GM12873 (cell line): ENCODE results near the gene MED15.

Source experiments
- CTCF ChIP-seq: IDR thresholded peaks from 2 replicates; pipeline ENCODE4 v1.5.1; 2012; ENCODE audit warnings: low read depth, mild to moderate bottlenecking, moderate library complexity, low read length, control low read depth; ENCODE audit not compliant: insufficient read depth; ENCODE audit errors: missing control alignments

The MED15 gene

GRCh38 chr22:20591660-20592310, 84.4 kb downstream of the MED15 start:
- TF ChIP-seq CTCF = no peak

DNA sequence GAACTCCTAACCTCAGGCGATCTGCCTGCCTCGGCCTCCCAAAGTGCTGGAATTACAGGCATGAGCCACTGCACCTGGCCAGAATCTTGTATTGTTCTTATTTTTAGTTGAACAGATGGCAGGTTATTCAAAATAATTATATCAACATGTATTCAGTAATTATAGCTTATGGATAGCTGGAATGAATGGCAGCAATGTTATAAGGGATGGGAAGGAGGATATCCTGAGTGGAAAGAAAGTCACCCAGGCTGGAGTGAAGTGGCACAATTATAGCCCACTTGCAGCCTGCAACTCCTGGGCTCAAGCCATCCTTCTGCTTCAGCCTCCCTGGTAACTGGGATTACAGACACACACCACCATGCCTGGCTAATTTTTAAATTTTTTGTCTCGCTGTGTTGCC, 88.1 kb downstream of the MED15 start:
- TF ChIP-seq CTCF = no peak

DNA sequence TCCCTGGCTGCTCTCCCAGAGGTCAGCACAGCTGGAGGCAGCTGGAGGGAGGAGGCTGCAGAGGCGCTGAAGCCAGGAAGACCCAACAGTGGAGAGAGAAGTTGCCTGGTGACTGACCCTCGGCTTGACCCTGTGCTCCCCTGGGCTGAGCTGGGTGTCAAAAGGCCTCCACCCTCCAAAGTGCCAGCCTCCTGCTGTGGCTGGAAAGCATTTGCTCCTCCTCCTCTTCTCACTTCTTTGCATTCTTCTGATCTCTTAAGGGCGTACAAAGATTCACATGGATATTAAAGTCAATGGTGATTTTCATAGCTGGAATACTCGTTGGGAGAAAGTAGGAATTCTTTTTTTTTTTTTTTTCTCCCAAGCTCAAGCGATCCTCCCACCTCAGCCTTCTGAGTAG, 91.7 kb downstream of the MED15 start:
- no peak for TF ChIP-seq CTCF

GRCh38 chr22:20600137-20600673, 92.8 kb downstream of the MED15 start:
- no peak for TF ChIP-seq CTCF

DNA sequence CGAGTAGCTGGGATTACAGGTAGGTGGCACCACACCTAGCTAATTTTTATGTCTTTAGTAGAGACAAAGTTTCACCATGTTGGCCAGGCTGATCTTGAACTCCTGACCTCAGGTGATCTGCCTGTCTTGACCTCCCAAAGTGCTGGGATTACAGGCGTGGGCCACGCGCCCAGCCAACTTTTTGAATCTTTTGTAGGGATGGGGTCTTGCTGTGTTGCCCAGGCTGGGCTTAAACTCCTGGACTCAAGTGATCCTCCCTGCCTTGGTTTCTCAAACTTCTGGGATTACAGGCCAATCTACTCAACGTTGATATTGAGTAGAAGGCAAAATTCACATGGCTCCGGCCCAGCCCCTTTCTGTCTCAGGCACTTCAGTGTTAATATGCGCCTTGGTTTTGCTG, 93.9 kb downstream of the MED15 start:
- no peak for TF ChIP-seq CTCF

DNA sequence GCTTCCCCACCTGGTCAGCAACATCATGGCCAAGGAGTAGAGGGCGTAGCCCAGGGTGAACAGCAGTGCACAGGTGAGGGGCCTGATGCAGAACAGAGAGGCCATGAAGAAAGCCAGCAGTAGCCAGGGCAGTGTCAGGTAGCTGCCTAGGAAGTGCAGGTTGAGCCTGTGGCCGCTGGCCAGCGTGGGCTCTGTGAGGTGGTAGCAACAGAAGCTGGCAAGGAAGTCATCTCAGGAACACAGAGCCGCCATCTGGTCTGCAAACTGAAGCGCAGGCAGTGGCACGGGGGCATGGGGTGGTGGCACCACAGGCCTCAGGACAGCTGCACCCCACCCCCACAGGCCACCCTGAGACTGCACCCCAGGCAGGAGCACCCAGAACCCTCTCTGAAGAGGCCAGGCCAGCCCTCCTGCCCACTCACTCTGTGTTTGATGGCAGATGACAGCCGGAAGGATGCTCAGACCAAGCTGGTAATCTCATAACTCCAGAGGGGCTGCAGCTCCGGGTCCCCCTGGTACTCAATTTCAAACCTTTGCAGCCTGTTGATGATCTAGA, 95.3 kb downstream of the MED15 start:
- TF ChIP-seq CTCF = no peak

- no peak for TF ChIP-seq CTCF
Measured at GRCh38 chr22:20604092-20604747, 96.8 kb downstream of the MED15 start.
